GM12878 (cell line): ENCODE measurements around the gene ZNF335. TPM values are rescaled to one million over a fixed set of nuclear protein-coding genes. Genes with fewer than 3 reads are reported as not detected.

Experiments used
- ATAC-seq: fragments of 200-7000 bp; cut with Tn5 transposase; 3 replicates; pipeline ENCODE4 v1.9.1; 2020; ENCODE audit warnings: mild to moderate bottlenecking, moderate library complexity
- BruUV-seq: library from RNA; stranded (reverse); fragments of 400-500 nt; replicated peaks from 2 replicates; lab custom pipeline; 2021; lab: Mats Ljungman, UMichigan
- CTCF ChIA-PET: fragments of 300-600 bp; sonication (Branson Sonifier 250); formaldehyde crosslinking; extraction: SDS; loops from one replicate; lab custom pipeline; 2021; ENCODE audit warnings: inconsistent platforms; lab: Yijun Ruan, JAX
- POLR2A ChIA-PET: fragments of 350-600 bp; formaldehyde crosslinking; extraction: SDS; loops from one replicate; lab custom pipeline; 2021; ENCODE audit warnings: inconsistent platforms; lab: Charles Lee
- RAD21 ChIA-PET: fragments of 300-600 bp; sonication (Branson Sonifier 250); formaldehyde crosslinking; loops from one replicate; lab custom pipeline; 2023; ENCODE audit warnings: antibody characterized with exemption; ENCODE audit not compliant: unreplicated experiment; lab: Charles Lee
- SMC1A ChIA-PET: fragments of 300-600 bp; sonication (Branson Sonifier 250); formaldehyde crosslinking; loops from one replicate; lab custom pipeline; 2023; ENCODE audit not compliant: unreplicated experiment, uncharacterized antibody; lab: Charles Lee
- DNase-seq: peaks from one replicate; pipeline ENCODE4 v3.0.0-alpha.2; 2011; ENCODE audit warnings: low read depth, low spot score
- FAIRE-seq: peaks from 3 replicates; lab custom pipeline; 2011; peaks lifted over from hg19 to GRCh38; lab: Jason Lieb, UNC
- H2AFZ ChIP-seq: 2 replicates; pipeline ENCODE4 v1.6.0; 2011; ENCODE audit warnings: low read depth, low read length, control low read depth; ENCODE audit not compliant: control insufficient read depth
- H3K27ac ChIP-seq: 2 replicates; pipeline ENCODE4 v1.5.1; 2011; ENCODE audit warnings: control low read depth; ENCODE audit not compliant: control insufficient read depth, insufficient read depth
- H3K27me3 ChIP-seq, 2 experiments: replicated peaks in 1 of 2; 2 replicates each; pipeline versions ENCODE4 v1.6.0 to v1.6.1; 2011; ENCODE audit warnings: low read length in 1 of 2; ENCODE audit not compliant: control insufficient read depth in 2 of 2, insufficient read depth in 2 of 2
- H3K36me3 ChIP-seq, 2 experiments: 2 replicates each; pipeline ENCODE4 v1.5.1; 2011; ENCODE audit warnings: low read length in 1 of 2; ENCODE audit not compliant: control insufficient read depth in 2 of 2, insufficient read depth in 2 of 2
- H3K4me1 ChIP-seq: 2 replicates; pipeline ENCODE4 v1.6.1; 2011; ENCODE audit warnings: mild to moderate bottlenecking, low read length, moderate library complexity, mixed read lengths; ENCODE audit not compliant: control insufficient read depth, insufficient read depth
- H3K4me2 ChIP-seq: 2 replicates; pipeline ENCODE4 v1.6.0; 2011; ENCODE audit warnings: control low read depth; ENCODE audit not compliant: control insufficient read depth, insufficient read depth
- H3K4me3 ChIP-seq: fragments of 200-600 bp; sonication (generic); 2 replicates; pipeline ENCODE4 v1.5.1; 2016
- H3K79me2 ChIP-seq: 2 replicates; pipeline ENCODE4 v1.6.0; 2011; ENCODE audit warnings: low read length; ENCODE audit not compliant: control insufficient read depth, insufficient read depth
- H3K9ac ChIP-seq: 2 replicates; pipeline ENCODE4 v1.8.0; 2011; ENCODE audit warnings: low read length, control low read depth, mixed read lengths; ENCODE audit not compliant: control insufficient read depth, insufficient read depth
- H3K9me3 ChIP-seq: replicated peaks from 3 replicates; pipeline ENCODE4 v1.5.1; 2011; ENCODE audit warnings: mild to moderate bottlenecking, low read length; ENCODE audit not compliant: control insufficient read depth, insufficient read depth
- H4K20me1 ChIP-seq: 2 replicates; pipeline ENCODE4 v1.6.0; 2011; ENCODE audit not compliant: control insufficient read depth, insufficient read depth
- ATF7 ChIP-seq: fragments of 450-650 bp; IDR thresholded peaks from 2 replicates; pipeline ENCODE4 v1.6.1; 2016; ENCODE audit warnings: low read depth, mild to moderate bottlenecking
- BCL11A ChIP-seq: IDR thresholded peaks from 2 replicates; pipeline ENCODE4 v1.6.1; 2011; ENCODE audit warnings: low read depth, low read length
- CTCF ChIP-seq, 3 experiments: IDR thresholded peaks in 2 of 3; conservative IDR thresholded peaks in 1 of 3; 2 replicates each; pipeline ENCODE4 v1.5.1; 2011; ENCODE audit warnings: low read depth in 3 of 3, low read length in 3 of 3, mild to moderate bottlenecking in 3 of 3, control low read depth in 2 of 3, moderate library complexity in 2 of 3, inconsistent platforms in 1 of 3, mixed read lengths in 1 of 3; ENCODE audit not compliant: control insufficient read depth in 2 of 3, insufficient read depth in 1 of 3; ENCODE audit errors: extremely low read depth in 1 of 3
- MTA2 ChIP-seq: fragments of 450-650 bp; IDR thresholded peaks from 2 replicates; pipeline ENCODE4 v1.6.1; 2016; ENCODE audit warnings: low read depth, mild to moderate bottlenecking, moderate library complexity
- SIX5 ChIP-seq: IDR thresholded peaks from 2 replicates; pipeline ENCODE4 v1.6.1; 2011; ENCODE audit warnings: mild to moderate bottlenecking, low read depth, low read length, moderate library complexity; ENCODE audit not compliant: severe bottlenecking
- SREBF1 ChIP-seq: IDR thresholded peaks from 2 replicates; pipeline ENCODE4 v1.6.1; 2012; ENCODE audit warnings: mild to moderate bottlenecking, low read length
- ZNF274 ChIP-seq: IDR thresholded peaks from one replicate; pipeline ENCODE4 v1.8.0; 2011; ENCODE audit not compliant: insufficient read length, insufficient read depth
- WGBS: methylation state at CpG from one replicate; pipeline ENCODE4 v1.1.6; 2016; ENCODE audit warnings: low lambda C conversion rate; ENCODE audit not compliant: insufficient replicate concordance, insufficient coverage; ENCODE audit errors: missing lambda C conversion rate; 5-methylcytosine and 5-hydroxymethylcytosine counted together
- in situ Hi-C: fragments of 300-500 bp; cut with MboI; formaldehyde crosslinking; loops from 9 replicates; pipeline ENCODE4 v1.14.3; 2018; ENCODE audit warnings: mixed read lengths
- intact Hi-C: fragments of 100-400 bp; cut with micrococcal nuclease; formaldehyde crosslinking; loops from one replicate; pipeline ENCODE4 v1.14.2; 2022; ENCODE audit not compliant: unreplicated experiment
- polyA plus RNA-seq, 11 experiments: library from polyadenylated mRNA; depleted of rRNA in 4 of 11; unstranded in 6 of 11; stranded (reverse) in 5 of 11; fragments of >200 nt; fragmentation: Nextera tagmentation in 4 of 11; fragmentation: Illumina TruSeq in 1 of 11; extraction: Ambion mirVana in 4 of 11; extraction: Trizol in 1 of 11; gene quantifications; 1 replicate in 1 of 11; 2 replicates in 10 of 11; pipeline versions ENCODE4 v1.2.1 to v1.2.3, GENCODE V29; 2011 to 2016; ENCODE audit warnings: inconsistent platforms in 2 of 11, missing spikeins in 2 of 11, low read depth in 1 of 11
- total RNA-seq, 4 experiments: library from RNA; depleted of rRNA in 3 of 4; stranded (reverse); fragments of >200 nt in 3 of 4; fragmentation: Illumina TruSeq in 1 of 4; extraction: Trizol in 1 of 4; gene quantifications; 2 replicates each; pipeline versions ENCODE4 v1.2.1 to v1.2.3, GENCODE V29; 2013 to 2021

ZNF335 gene
- total and polyA plus RNA-seq, 10 of the 15 experiments (the other 5 are each of a cell fraction or from before 2014, with no cell fraction given): 0.74 to 30.1 (median 14.5) TPM

DNA sequence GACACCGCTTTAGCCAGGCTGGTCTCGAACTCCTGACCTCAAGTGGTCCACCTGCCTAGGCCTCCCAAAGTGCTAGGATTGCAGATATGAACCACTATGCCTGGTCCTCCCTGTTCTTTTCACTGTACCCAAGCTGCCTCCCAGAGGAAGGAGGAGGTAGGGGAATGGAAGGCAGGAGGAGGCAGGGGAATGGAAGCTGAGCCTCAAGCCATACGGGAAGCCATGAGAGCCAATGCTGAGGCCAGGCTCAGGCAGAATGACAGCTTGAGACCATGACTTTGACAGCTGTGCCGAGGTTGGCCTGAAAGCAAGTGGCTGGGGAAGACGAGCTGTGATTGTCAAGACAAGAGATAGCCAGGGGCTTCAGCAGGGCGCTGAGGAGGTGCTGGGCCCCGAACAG is 13.6 kb upstream of the ZNF335 start:
- Histone ChIP-seq H3K79me2 (no peaks in the 10 kb centered on the region), H3K4me2 (no peak overlapping the region), H3K4me3 (no peak overlapping the region), H2AFZ (no peak overlapping the region), H4K20me1 (no peaks in the 10 kb centered on the region), H3K4me1 (no peaks in the 10 kb centered on the region), H3K9ac (no peak overlapping the region), H3K27ac (no peak overlapping the region), H3K27me3 (no peaks in the 10 kb centered on the region; a peak in 1 of 4 replicates), H3K9me3 (no peaks in the 10 kb centered on the region), H3K36me3 (no peaks in the 10 kb centered on the region)
- POLR2A ChIA-PET: interaction anchor here (0.8 to 1.3 kb wide), 2 partner anchors 9 to 29 kb away, joined by 3 read pairs; no protein-coding TSS in a partner anchor
- TF ChIP-seq CTCF (IDR thresholded peaks at IDR 0.05 in 2 of 3, conservative IDR thresholded peaks at IDR 0.05 in 1 of 3; ENCODE audit: control insufficient read depth in 2 of 3, extremely low read depth in 1 of 3, insufficient read depth in 1 of 3, low read depth in 3 of 3, low read length in 3 of 3) (peak in 1 of 3 experiments; percentile 21; a peak in 2 of 6 replicates), ATF7 (no peak)
- no TSS peak for BruUV-seq
- DNase-seq (no peak), ATAC-seq (no peak), FAIRE-seq (no peak)
- WGBS: 38% methylated on average over 7 of the region's 7 CpGs
- RAD21 ChIA-PET: interaction anchor here (1.7 to 5.8 kb wide), 4 partner anchors 12 to 32 kb away, joined by 3 to 66 read pairs (median 15); no protein-coding TSS in a partner anchor
- SMC1A ChIA-PET: interaction anchor here (0.7 to 3.5 kb wide), 6 partner anchors 11 to 187 kb away, joined by 3 to 14 read pairs (median 7); no protein-coding TSS in a partner anchor
- intact Hi-C loops: no loop called here
- CTCF ChIA-PET: interaction anchor here (0.8 to 6.7 kb wide), 7 partner anchors 12 to 187 kb away, joined by 3 to 190 read pairs (median 4); partner anchors contain the start of genes MMP9 and ZNF335
- in situ Hi-C loops: no loop called here

- Histone ChIP-seq H3K4me1 (no peaks in the 10 kb centered on the region), H3K4me2 (no peak overlapping the region), H3K36me3 (no peaks in the 10 kb centered on the region), H3K4me3 (no peak overlapping the region), H3K9ac (no peak overlapping the region), H4K20me1 (no peaks in the 10 kb centered on the region), H3K27ac (no peak overlapping the region), H3K79me2 (no peaks in the 10 kb centered on the region), H3K27me3 (no peaks in the 10 kb centered on the region; a peak in 1 of 4 replicates), H2AFZ (no peak overlapping the region), H3K9me3 (no peaks in the 10 kb centered on the region)
- ATAC-seq (no peak), DNase-seq (no peak), FAIRE-seq (no peak)
- ChIA-PET POLR2A (no interaction called here), RAD21 (interaction anchor here (2.3 kb wide), 1 partner anchor 12 kb away, joined by 8 read pairs; no protein-coding TSS in a partner anchor), SMC1A (interaction anchor here (1.6 to 2.4 kb wide), 3 partner anchors 10 to 31 kb away, joined by 4 to 9 read pairs (median 5); no protein-coding TSS in a partner anchor), CTCF (interaction anchor here (1.0 to 7.0 kb wide), 5 partner anchors 9 to 184 kb away, joined by 4 to 33 read pairs (median 17); no protein-coding TSS in a partner anchor)
- intact Hi-C loops (no loop called here), in situ Hi-C loops (no loop called here)
- no peak for TF ChIP-seq SREBF1
- no peak for TF ChIP-seq MTA2
- no peak for TF ChIP-seq ZNF274
- no peak for TF ChIP-seq BCL11A
- no peak for TF ChIP-seq SIX5
- 22% methylated on average over 7 of the region's 7 CpGs for WGBS
- BruUV-seq: no TSS peak
Measured at GRCh38 chr20:45983279-45983743, 11.3 kb upstream of the ZNF335 start.
